HepG2 (cell line): ENCODE measurements around the gene ARL2. TPM values are rescaled to one million over a fixed set of nuclear protein-coding genes. Genes with fewer than 3 reads are reported as not detected.
A peak's percentile ranks its signal among the peaks of the same experiment; 100 is the strongest.

Source experiments
- KIAA2018 ChIP-seq: sonication (generic); formaldehyde crosslinking; IDR thresholded peaks from 2 replicates; pipeline ENCODE4 v1.5.0; 2020; ENCODE audit warnings: mild to moderate bottlenecking, missing genetic modification reagents, borderline replicate concordance
- KLF11 ChIP-seq: IDR thresholded peaks from 2 replicates; pipeline ENCODE4 v1.6.1; 2016; ENCODE audit warnings: missing compliant biosample characterization
- NFKBIZ ChIP-seq: IDR thresholded peaks from 2 replicates; pipeline ENCODE4 v1.6.1; 2018; ENCODE audit warnings: missing genetic modification reagents, missing compliant biosample characterization
- TBL1XR1 ChIP-seq: fragments of 150-350 bp; IDR thresholded peaks from 2 replicates; pipeline ENCODE4 v1.6.1; 2014; ENCODE audit warnings: borderline replicate concordance, low read length; ENCODE audit not compliant: partially characterized antibody
- TFAP4 ChIP-seq: sonication (generic); IDR thresholded peaks from 2 replicates; pipeline ENCODE4 v1.6.1; 2016; ENCODE audit warnings: low read depth, borderline replicate concordance
- ZBTB37 ChIP-seq: sonication (generic); formaldehyde crosslinking; IDR thresholded peaks from 2 replicates; pipeline ENCODE4 v1.4.0; 2020; ENCODE audit warnings: mild to moderate bottlenecking, missing genetic modification reagents
- ZNF124 ChIP-seq: sonication (generic); formaldehyde crosslinking; IDR thresholded peaks from 2 replicates; pipeline ENCODE4 v1.4.0; 2020; ENCODE audit warnings: missing genetic modification reagents
- ZNF782 ChIP-seq: sonication (generic); formaldehyde crosslinking; IDR thresholded peaks from 2 replicates; pipeline ENCODE4 v1.4.0; 2020; ENCODE audit warnings: missing genetic modification reagents, mild to moderate bottlenecking, borderline replicate concordance
- ZXDC ChIP-seq: sonication (generic); formaldehyde crosslinking; IDR thresholded peaks from 2 replicates; pipeline ENCODE4 v1.5.0; 2020; ENCODE audit warnings: mild to moderate bottlenecking, missing genetic modification reagents
- polyA plus RNA-seq, 8 experiments: library from polyadenylated mRNA; depleted of rRNA in 3 of 8; stranded (reverse) in 7 of 8; unstranded in 1 of 8; fragments of >200 nt; fragmentation: Illumina TruSeq in 4 of 8; extraction: Trizol in 4 of 8; gene quantifications; 2 replicates each; pipeline versions ENCODE4 v1.2.1 to v1.2.3, GENCODE V29; 2011 to 2016; ENCODE audit warnings: low read depth in 4 of 8, missing spikeins in 1 of 8, mixed read lengths in 1 of 8; ENCODE audit not compliant: insufficient read depth in 1 of 8
- total RNA-seq, 5 experiments: library from RNA; depleted of rRNA; stranded (reverse); fragments of >200 nt; fragmentation: Illumina TruSeq; extraction: Trizol; gene quantifications; 2 replicates each; pipeline ENCODE4 v1.2.3, GENCODE V29; 2016; ENCODE audit warnings: low read depth in 1 of 5
- TF ChIP-seq, protein P1 (sequence below): sonication (generic); formaldehyde crosslinking; IDR thresholded peaks from 2 replicates; pipeline ENCODE4 v1.4.0; 2020; ENCODE audit warnings: missing genetic modification reagents, borderline replicate concordance

Gene ARL2
- total and polyA plus RNA-seq, 2 of the 13 experiments (the other 11 are each of a cell fraction or from before 2014, with no cell fraction given), result 82.9 to 84.4 TPM

DNA sequence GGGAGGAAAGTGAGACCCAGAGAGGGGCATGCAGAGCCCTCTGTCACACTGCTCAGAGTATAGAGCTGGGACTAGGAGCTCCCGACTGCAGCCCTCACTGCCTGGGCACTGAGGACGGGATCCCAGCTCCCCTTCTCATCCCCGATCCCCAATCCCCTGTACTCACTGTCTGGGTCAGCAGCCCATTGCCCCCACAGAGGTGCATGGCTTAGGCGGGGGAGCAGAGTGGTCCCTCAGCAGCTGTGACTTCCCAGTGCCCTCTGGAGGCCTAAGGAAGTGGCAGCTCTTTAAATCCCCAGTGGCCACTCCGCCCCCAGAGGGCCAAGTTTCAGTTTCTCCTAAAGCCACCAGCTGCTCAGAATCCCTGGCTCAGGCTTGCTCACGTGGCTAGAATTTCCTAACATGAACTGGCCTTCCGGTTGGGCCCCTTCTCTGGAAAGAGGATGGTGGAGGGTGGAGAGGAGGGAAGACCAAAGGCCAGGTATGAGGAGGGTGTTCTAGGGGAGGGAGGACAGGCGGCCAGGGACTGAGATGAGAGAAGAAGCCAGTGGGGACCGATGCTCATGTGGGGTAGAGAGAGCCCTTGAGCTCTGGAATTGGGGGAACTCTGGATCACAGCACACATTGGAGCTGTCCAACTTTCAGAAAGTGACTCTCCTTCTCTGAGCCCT is 17.1 kb upstream of the ARL2 start, which contains the start of gene BATF2 (continued):
- no peak for TF ChIP-seq KIAA2018 (CRISPR knock-in tag)
- no peak for TF ChIP-seq ZNF782 (CRISPR knock-in tag)
- no peak for TF ChIP-seq TBL1XR1
- TF ChIP-seq, protein P1, sequence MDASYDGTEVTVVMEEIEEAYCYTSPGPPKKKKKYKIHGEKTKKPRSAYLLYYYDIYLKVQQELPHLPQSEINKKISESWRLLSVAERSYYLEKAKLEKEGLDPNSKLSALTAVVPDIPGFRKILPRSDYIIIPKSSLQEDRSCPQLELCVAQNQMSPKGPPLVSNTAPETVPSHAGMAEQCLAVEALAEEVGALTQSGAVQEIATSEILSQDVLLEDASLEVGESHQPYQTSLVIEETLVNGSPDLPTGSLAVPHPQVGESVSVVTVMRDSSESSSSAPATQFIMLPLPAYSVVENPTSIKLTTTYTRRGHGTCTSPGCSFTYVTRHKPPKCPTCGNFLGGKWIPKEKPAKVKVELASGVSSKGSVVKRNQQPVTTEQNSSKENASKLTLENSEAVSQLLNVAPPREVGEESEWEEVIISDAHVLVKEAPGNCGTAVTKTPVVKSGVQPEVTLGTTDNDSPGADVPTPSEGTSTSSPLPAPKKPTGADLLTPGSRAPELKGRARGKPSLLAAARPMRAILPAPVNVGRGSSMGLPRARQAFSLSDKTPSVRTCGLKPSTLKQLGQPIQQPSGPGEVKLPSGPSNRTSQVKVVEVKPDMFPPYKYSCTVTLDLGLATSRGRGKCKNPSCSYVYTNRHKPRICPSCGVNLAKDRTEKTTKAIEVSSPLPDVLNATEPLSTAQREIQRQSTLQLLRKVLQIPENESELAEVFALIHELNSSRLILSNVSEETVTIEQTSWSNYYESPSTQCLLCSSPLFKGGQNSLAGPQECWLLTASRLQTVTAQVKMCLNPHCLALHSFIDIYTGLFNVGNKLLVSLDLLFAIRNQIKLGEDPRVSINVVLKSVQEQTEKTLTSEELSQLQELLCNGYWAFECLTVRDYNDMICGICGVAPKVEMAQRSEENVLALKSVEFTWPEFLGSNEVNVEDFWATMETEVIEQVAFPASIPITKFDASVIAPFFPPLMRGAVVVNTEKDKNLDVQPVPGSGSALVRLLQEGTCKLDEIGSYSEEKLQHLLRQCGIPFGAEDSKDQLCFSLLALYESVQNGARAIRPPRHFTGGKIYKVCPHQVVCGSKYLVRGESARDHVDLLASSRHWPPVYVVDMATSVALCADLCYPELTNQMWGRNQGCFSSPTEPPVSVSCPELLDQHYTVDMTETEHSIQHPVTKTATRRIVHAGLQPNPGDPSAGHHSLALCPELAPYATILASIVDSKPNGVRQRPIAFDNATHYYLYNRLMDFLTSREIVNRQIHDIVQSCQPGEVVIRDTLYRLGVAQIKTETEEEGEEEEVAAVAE (CRISPR knock-in tag), result peak; percentile 72
- peak; percentile 61; the same call in 1 of the 2 replicates for TF ChIP-seq ZNF124 (CRISPR knock-in tag)
- TF ChIP-seq NFKBIZ, result no peak
- 0 out of 2 replicates have a peak, but pooled peaks have one; percentile 45 for TF ChIP-seq KLF11 (CRISPR knock-in tag)
- TF ChIP-seq TFAP4, result peak; percentile 95
- TF ChIP-seq ZBTB37 (CRISPR knock-in tag), result no peak; the same call in 1 of the 2 replicates
- peak; percentile 68; the same call in 1 of the 2 replicates for TF ChIP-seq ZXDC (CRISPR knock-in tag)
